GM12878 (cell line): Measurements from ENCODE around the gene GRIK2.

Source experiments
- BACH1 ChIP-seq: fragments of 450-650 bp; IDR thresholded peaks from 2 replicates; pipeline ENCODE4 v1.6.1; 2017; ENCODE audit warnings: mild to moderate bottlenecking, borderline replicate concordance
- EZH2 ChIP-seq: IDR thresholded peaks from 2 replicates; pipeline ENCODE4 v1.6.1; 2012; ENCODE audit warnings: low read depth, mild to moderate bottlenecking, control low read depth, inconsistent platforms, low read length, borderline replicate concordance; ENCODE audit not compliant: control insufficient read depth
- MTA2 ChIP-seq: fragments of 450-650 bp; IDR thresholded peaks from 2 replicates; pipeline ENCODE4 v1.6.1; 2016; ENCODE audit warnings: low read depth, mild to moderate bottlenecking, moderate library complexity
- NRF1 ChIP-seq: conservative IDR thresholded peaks from 2 replicates; pipeline ENCODE4 v1.6.1; 2011; ENCODE audit warnings: mild to moderate bottlenecking, low read depth, low read length, improper control_type of control experiment
- POLR2A ChIP-seq: IDR thresholded peaks from 2 replicates; pipeline ENCODE4 v1.6.1; 2011; ENCODE audit warnings: low read depth, mild to moderate bottlenecking, low read length
- SREBF1 ChIP-seq: IDR thresholded peaks from 2 replicates; pipeline ENCODE4 v1.6.1; 2012; ENCODE audit warnings: mild to moderate bottlenecking, low read length
- ZZZ3 ChIP-seq: IDR thresholded peaks from 2 replicates; pipeline ENCODE4 v1.6.1; 2011; ENCODE audit warnings: low read depth; ENCODE audit not compliant: control insufficient read depth, insufficient read length
- TF ChIP-seq, protein P1 (sequence below): IDR thresholded peaks from 2 replicates; pipeline ENCODE4 v1.6.1; 2012; ENCODE audit warnings: low read depth, low read length, improper control_type of control experiment
- TF ChIP-seq, protein P2 (sequence below), 3 experiments: IDR thresholded peaks in 2 of 3; conservative IDR thresholded peaks in 1 of 3; 2 replicates each; pipeline ENCODE4 v1.5.1; 2011; ENCODE audit warnings: low read depth in 3 of 3, low read length in 3 of 3, mild to moderate bottlenecking in 3 of 3, control low read depth in 2 of 3, moderate library complexity in 2 of 3, inconsistent platforms in 1 of 3, mixed read lengths in 1 of 3; ENCODE audit not compliant: control insufficient read depth in 2 of 3, insufficient read depth in 1 of 3; ENCODE audit errors: extremely low read depth in 1 of 3
- TF ChIP-seq, protein P3 (sequence below): fragments of 450-650 bp; formaldehyde crosslinking; IDR thresholded peaks from 2 replicates; pipeline ENCODE4 v1.4.0; 2020; ENCODE audit warnings: mild to moderate bottlenecking, moderate library complexity
- TF ChIP-seq, protein P4 (sequence below): IDR thresholded peaks from 2 replicates; pipeline ENCODE4 v1.6.1; 2012; ENCODE audit warnings: mild to moderate bottlenecking, low read depth, low read length

DNA sequence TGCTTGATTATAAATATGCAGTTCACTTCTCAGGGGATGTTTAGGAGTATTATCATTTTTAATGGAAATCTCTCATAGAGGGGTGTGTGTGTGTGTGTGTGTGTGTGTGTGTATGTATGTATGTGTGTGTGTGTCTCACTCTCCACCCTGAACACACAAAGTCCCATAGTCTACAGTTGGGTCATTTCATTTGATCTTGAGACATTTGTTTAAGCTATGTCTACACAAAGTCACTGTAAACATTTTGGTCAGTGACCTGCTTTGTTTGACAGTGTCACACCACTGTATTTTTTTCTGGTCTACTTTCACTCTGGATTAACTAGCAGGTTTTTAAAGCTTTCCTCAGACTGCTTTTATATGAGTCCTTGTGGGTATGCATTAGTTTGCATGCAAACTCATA is 215.2 kb downstream of the GRIK2 start:
- TF ChIP-seq POLR2A = no peak
- TF ChIP-seq BACH1 = no peak
- no peak for TF ChIP-seq ZZZ3
- TF ChIP-seq, protein P1, sequence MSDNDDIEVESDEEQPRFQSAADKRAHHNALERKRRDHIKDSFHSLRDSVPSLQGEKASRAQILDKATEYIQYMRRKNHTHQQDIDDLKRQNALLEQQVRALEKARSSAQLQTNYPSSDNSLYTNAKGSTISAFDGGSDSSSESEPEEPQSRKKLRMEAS = no peak
- TF ChIP-seq EZH2 = no peak
- TF ChIP-seq SREBF1 = no peak
- TF ChIP-seq, protein P2, sequence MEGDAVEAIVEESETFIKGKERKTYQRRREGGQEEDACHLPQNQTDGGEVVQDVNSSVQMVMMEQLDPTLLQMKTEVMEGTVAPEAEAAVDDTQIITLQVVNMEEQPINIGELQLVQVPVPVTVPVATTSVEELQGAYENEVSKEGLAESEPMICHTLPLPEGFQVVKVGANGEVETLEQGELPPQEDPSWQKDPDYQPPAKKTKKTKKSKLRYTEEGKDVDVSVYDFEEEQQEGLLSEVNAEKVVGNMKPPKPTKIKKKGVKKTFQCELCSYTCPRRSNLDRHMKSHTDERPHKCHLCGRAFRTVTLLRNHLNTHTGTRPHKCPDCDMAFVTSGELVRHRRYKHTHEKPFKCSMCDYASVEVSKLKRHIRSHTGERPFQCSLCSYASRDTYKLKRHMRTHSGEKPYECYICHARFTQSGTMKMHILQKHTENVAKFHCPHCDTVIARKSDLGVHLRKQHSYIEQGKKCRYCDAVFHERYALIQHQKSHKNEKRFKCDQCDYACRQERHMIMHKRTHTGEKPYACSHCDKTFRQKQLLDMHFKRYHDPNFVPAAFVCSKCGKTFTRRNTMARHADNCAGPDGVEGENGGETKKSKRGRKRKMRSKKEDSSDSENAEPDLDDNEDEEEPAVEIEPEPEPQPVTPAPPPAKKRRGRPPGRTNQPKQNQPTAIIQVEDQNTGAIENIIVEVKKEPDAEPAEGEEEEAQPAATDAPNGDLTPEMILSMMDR (IDR thresholded peaks at IDR 0.05 in 2 of 3, conservative IDR thresholded peaks at IDR 0.05 in 1 of 3; ENCODE audit: control insufficient read depth in 2 of 3, extremely low read depth in 1 of 3, insufficient read depth in 1 of 3, low read depth in 3 of 3, low read length in 3 of 3) = no peak
- TF ChIP-seq NRF1 = no peak
- TF ChIP-seq, protein P3, sequence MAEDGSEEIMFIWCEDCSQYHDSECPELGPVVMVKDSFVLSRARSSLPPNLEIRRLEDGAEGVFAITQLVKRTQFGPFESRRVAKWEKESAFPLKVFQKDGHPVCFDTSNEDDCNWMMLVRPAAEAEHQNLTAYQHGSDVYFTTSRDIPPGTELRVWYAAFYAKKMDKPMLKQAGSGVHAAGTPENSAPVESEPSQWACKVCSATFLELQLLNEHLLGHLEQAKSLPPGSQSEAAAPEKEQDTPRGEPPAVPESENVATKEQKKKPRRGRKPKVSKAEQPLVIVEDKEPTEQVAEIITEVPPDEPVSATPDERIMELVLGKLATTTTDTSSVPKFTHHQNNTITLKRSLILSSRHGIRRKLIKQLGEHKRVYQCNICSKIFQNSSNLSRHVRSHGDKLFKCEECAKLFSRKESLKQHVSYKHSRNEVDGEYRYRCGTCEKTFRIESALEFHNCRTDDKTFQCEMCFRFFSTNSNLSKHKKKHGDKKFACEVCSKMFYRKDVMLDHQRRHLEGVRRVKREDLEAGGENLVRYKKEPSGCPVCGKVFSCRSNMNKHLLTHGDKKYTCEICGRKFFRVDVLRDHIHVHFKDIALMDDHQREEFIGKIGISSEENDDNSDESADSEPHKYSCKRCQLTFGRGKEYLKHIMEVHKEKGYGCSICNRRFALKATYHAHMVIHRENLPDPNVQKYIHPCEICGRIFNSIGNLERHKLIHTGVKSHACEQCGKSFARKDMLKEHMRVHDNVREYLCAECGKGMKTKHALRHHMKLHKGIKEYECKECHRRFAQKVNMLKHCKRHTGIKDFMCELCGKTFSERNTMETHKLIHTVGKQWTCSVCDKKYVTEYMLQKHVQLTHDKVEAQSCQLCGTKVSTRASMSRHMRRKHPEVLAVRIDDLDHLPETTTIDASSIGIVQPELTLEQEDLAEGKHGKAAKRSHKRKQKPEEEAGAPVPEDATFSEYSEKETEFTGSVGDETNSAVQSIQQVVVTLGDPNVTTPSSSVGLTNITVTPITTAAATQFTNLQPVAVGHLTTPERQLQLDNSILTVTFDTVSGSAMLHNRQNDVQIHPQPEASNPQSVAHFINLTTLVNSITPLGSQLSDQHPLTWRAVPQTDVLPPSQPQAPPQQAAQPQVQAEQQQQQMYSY (CRISPR knock-in tag) = no peak
- TF ChIP-seq, protein P4, sequence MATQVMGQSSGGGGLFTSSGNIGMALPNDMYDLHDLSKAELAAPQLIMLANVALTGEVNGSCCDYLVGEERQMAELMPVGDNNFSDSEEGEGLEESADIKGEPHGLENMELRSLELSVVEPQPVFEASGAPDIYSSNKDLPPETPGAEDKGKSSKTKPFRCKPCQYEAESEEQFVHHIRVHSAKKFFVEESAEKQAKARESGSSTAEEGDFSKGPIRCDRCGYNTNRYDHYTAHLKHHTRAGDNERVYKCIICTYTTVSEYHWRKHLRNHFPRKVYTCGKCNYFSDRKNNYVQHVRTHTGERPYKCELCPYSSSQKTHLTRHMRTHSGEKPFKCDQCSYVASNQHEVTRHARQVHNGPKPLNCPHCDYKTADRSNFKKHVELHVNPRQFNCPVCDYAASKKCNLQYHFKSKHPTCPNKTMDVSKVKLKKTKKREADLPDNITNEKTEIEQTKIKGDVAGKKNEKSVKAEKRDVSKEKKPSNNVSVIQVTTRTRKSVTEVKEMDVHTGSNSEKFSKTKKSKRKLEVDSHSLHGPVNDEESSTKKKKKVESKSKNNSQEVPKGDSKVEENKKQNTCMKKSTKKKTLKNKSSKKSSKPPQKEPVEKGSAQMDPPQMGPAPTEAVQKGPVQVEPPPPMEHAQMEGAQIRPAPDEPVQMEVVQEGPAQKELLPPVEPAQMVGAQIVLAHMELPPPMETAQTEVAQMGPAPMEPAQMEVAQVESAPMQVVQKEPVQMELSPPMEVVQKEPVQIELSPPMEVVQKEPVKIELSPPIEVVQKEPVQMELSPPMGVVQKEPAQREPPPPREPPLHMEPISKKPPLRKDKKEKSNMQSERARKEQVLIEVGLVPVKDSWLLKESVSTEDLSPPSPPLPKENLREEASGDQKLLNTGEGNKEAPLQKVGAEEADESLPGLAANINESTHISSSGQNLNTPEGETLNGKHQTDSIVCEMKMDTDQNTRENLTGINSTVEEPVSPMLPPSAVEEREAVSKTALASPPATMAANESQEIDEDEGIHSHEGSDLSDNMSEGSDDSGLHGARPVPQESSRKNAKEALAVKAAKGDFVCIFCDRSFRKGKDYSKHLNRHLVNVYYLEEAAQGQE = no peak
- TF ChIP-seq MTA2 = no peak
